K562 (cell line): ENCODE data around the gene INCA1. TPM values are rescaled to one million over a fixed set of nuclear protein-coding genes. Genes with fewer than 3 reads are reported as not detected.

Source experiments
- CEBPB ChIP-seq: fragments of 450-650 bp; IDR thresholded peaks from 2 replicates; pipeline ENCODE4 v1.6.1; 2016; ENCODE audit warnings: missing genetic modification characterization, missing compliant biosample characterization
- EGR1 ChIP-seq: fragments of 450-650 bp; conservative IDR thresholded peaks from 2 replicates; pipeline ENCODE4 v1.6.1; 2017; ENCODE audit warnings: mild to moderate bottlenecking
- GABPA ChIP-seq: fragments of 200-800 bp; sonication (Bioruptor generic); conservative IDR thresholded peaks from 2 replicates; pipeline ENCODE4 v1.6.1; 2016; ENCODE audit warnings: low read depth, missing genetic modification characterization, missing compliant biosample characterization
- MEF2A ChIP-seq: IDR thresholded peaks from 2 replicates; pipeline ENCODE4 v1.6.1; 2011; ENCODE audit warnings: low read depth, mild to moderate bottlenecking, low read length, moderate library complexity; ENCODE audit not compliant: control insufficient read depth
- NCOA4 ChIP-seq: fragments of 450-650 bp; IDR thresholded peaks from 2 replicates; pipeline ENCODE4 v1.6.1; 2018; ENCODE audit warnings: mild to moderate bottlenecking; ENCODE audit not compliant: partially characterized antibody
- PHF8 ChIP-seq: fragments of 200-600 bp; sonication (generic); IDR thresholded peaks from 2 replicates; pipeline ENCODE4 v1.6.1; 2012; ENCODE audit warnings: mixed run types, mild to moderate bottlenecking, inconsistent platforms, low read length, moderate library complexity, borderline replicate concordance
- RBFOX2 ChIP-seq: fragments of 200-400 bp; formaldehyde crosslinking; IDR thresholded peaks from 2 replicates; pipeline ENCODE4 v1.6.1; 2017; ENCODE audit warnings: low read depth, mild to moderate bottlenecking, low read length, moderate library complexity
- TGIF2 ChIP-seq: sonication (generic); formaldehyde crosslinking; IDR thresholded peaks from 2 replicates; pipeline ENCODE4 v1.8.1; 2022; ENCODE audit warnings: mild to moderate bottlenecking, missing genetic modification reagents, moderate library complexity
- VEZF1 ChIP-seq: fragments of 200-800 bp; sonication (Bioruptor generic); IDR thresholded peaks from 2 replicates; pipeline ENCODE4 v1.6.1; 2017; ENCODE audit warnings: missing genetic modification characterization, missing compliant biosample characterization
- YY1 ChIP-seq, 3 experiments: IDR thresholded peaks; 2 replicates each; pipeline ENCODE4 v1.6.1; 2011; ENCODE audit warnings: low read length in 2 of 3, mild to moderate bottlenecking in 2 of 3, moderate library complexity in 2 of 3, borderline replicate concordance in 1 of 3, control low read depth in 1 of 3, low read depth in 1 of 3; ENCODE audit not compliant: insufficient read depth in 3 of 3, insufficient replicate concordance in 2 of 3, control insufficient read depth in 1 of 3, insufficient read length in 1 of 3; ENCODE audit errors: extremely low read depth in 1 of 3
- ZBTB11 ChIP-seq, 3 experiments: fragments of 200-800 bp in 1 of 3; fragments of 250-450 bp in 1 of 3; fragments of 450-650 bp in 1 of 3; sonication (Bioruptor Pico) in 1 of 3; sonication (Bioruptor generic) in 1 of 3; formaldehyde crosslinking in 1 of 3; IDR thresholded peaks; 2 replicates each; pipeline versions ENCODE4 v1.6.1 to v1.8.0; 2016 to 2022; ENCODE audit warnings: mild to moderate bottlenecking in 2 of 3, missing genetic modification characterization in 2 of 3, missing compliant biosample characterization in 1 of 3, moderate library complexity in 1 of 3
- ZNF239 ChIP-seq: fragments of 250-450 bp; sonication (Bioruptor Pico); IDR thresholded peaks from 2 replicates; pipeline ENCODE4 v1.4.0; 2020; ENCODE audit warnings: mild to moderate bottlenecking
- polyA plus RNA-seq, 8 experiments: library from polyadenylated mRNA; depleted of rRNA in 4 of 8; stranded (reverse) in 5 of 8; unstranded in 3 of 8; fragments of >200 nt; fragmentation: Nextera tagmentation in 2 of 8; fragmentation: Illumina TruSeq in 1 of 8; extraction: Ambion mirVana in 2 of 8; extraction: Trizol in 1 of 8; gene quantifications; 2 replicates each; pipeline versions ENCODE4 v1.2.1 to v1.2.3, GENCODE V29; 2011 to 2014; ENCODE audit warnings: inconsistent platforms in 1 of 8, missing spikeins in 1 of 8
- total RNA-seq, 7 experiments: library from RNA; depleted of rRNA in 6 of 7; stranded (reverse); fragments of >200 nt in 6 of 7; fragmentation: Illumina TruSeq in 2 of 7; extraction: Trizol in 2 of 7; gene quantifications; 2 replicates each; pipeline versions ENCODE4 v1.2.1 to v1.2.3, GENCODE V29; 2011 to 2021; ENCODE audit warnings: low replicate concordance in 1 of 7
- TF ChIP-seq, protein P1 (sequence below), 2 experiments: fragments of 200-800 bp in 1 of 2; sonication (Bioruptor generic) in 1 of 2; sonication (generic) in 1 of 2; formaldehyde crosslinking in 1 of 2; IDR thresholded peaks in 1 of 2; conservative IDR thresholded peaks in 1 of 2; 2 replicates each; pipeline versions ENCODE4 v1.5.0 to v1.6.1; 2016 to 2020; ENCODE audit warnings: missing compliant biosample characterization in 1 of 2, missing genetic modification characterization in 1 of 2, missing genetic modification reagents in 1 of 2
- TF ChIP-seq, protein P2 (sequence below): fragments of 450-650 bp; IDR thresholded peaks from 2 replicates; pipeline ENCODE4 v1.6.1; 2016; ENCODE audit warnings: borderline replicate concordance

The INCA1 gene
- total and polyA plus RNA-seq, 9 of the 15 experiments (the other 6 are each of a cell fraction or from before 2014, with no cell fraction given): 0.08 to 0.50 (median 0.13) TPM; not detected in 4

DNA sequence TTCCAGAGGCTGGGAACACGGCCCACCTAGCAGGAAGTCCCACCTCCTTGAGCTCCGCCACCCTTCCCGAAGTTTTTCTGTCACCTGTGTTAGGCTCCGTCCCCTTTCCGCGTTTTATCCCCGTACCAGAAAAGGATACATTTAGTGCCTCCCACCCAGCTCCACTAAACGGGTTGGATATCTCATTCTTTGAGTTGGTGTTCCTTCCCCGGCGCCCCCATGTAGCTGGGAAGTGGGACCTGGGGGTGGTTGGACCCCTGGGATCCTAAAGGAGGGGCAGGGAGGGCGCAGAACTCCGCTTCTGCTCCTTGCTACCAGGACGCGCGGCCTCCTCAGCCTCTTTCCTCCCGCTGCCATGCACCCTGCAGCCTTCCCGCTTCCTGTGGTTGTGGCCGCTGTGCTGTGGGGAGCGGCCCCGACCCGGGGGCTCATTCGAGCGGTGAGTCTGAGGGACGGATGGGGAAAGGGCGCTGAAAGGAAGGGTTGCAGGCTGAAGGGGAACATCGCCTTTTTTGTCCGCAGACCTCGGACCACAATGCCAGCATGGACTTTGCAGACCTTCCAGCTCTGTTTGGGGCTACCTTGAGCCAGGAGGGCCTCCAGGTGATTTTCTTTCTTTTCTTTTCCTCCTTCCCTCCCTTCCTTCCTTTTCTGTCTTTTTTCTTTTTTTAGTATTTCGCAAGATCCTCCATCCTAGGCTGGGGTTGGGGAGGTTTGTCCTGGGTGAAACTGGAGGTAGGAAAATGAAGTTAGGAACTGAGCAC, 56.6 kb downstream of the INCA1 start (continued):
- TF ChIP-seq ZBTB11 (CRISPR knock-in tag; IDR thresholded peaks at IDR 0.05) (peak in 1 of 3 experiments; percentile 82; a peak in 2 of 6 replicates), RBFOX2 (0 out of 2 replicates have a peak, but pooled peaks have one; percentile 9), EGR1 (0 out of 2 replicates have a peak, but pooled peaks have one; percentile 7), MEF2A (no peak), YY1 (IDR thresholded peaks at IDR 0.05; ENCODE audit: borderline replicate concordance in 1 of 3, control insufficient read depth in 1 of 3, extremely low read depth in 1 of 3, insufficient read depth in 3 of 3, insufficient read length in 1 of 3, insufficient replicate concordance in 2 of 3, low read depth in 1 of 3, low read length in 2 of 3) (peak in 1 of 3 experiments; percentile 14), CEBPB (tag) (peak; percentile 72), PHF8 (peak; percentile 8; the same call in 1 of the 2 replicates), NCOA4 (no peak), ZNF239 (CRISPR knock-in tag) (no peak), GABPA (tag) (peak; percentile 81), VEZF1 (no peak), TGIF2 (CRISPR knock-in tag) (no peak)
- TF ChIP-seq, protein P1, sequence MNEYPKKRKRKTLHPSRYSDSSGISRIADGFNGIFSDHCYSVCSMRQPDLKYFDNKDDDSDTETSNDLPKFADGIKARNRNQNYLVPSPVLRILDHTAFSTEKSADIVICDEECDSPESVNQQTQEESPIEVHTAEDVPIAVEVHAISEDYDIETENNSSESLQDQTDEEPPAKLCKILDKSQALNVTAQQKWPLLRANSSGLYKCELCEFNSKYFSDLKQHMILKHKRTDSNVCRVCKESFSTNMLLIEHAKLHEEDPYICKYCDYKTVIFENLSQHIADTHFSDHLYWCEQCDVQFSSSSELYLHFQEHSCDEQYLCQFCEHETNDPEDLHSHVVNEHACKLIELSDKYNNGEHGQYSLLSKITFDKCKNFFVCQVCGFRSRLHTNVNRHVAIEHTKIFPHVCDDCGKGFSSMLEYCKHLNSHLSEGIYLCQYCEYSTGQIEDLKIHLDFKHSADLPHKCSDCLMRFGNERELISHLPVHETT (CRISPR knock-in tag; conservative IDR thresholded peaks at IDR 0.05 in 1 of 2, IDR thresholded peaks at IDR 0.05 in 1 of 2): no peak
- TF ChIP-seq, protein P2, sequence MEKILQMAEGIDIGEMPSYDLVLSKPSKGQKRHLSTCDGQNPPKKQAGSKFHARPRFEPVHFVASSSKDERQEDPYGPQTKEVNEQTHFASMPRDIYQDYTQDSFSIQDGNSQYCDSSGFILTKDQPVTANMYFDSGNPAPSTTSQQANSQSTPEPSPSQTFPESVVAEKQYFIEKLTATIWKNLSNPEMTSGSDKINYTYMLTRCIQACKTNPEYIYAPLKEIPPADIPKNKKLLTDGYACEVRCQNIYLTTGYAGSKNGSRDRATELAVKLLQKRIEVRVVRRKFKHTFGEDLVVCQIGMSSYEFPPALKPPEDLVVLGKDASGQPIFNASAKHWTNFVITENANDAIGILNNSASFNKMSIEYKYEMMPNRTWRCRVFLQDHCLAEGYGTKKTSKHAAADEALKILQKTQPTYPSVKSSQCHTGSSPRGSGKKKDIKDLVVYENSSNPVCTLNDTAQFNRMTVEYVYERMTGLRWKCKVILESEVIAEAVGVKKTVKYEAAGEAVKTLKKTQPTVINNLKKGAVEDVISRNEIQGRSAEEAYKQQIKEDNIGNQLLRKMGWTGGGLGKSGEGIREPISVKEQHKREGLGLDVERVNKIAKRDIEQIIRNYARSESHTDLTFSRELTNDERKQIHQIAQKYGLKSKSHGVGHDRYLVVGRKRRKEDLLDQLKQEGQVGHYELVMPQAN: peak; percentile 54; the same call in 1 of the 2 replicates
